Tibial nerve (tissue), 3 donors: ENCODE data around the gene ZEB1.

Experiments used
- CTCF ChIP-seq, 5 experiments: fragments of 200-600 bp in 3 of 5; fragments of 450-650 bp in 2 of 5; sonication (generic) in 3 of 5; IDR thresholded peaks; one replicate each; pipeline ENCODE4 v1.5.1; 2016 to 2019; ENCODE audit warnings: antibody characterized with exemption in 5 of 5, mild to moderate bottlenecking in 3 of 5, moderate library complexity in 2 of 5
- POLR2A ChIP-seq, 2 donors: fragments of 450-650 bp; IDR thresholded peaks; one replicate each; pipeline ENCODE4 v1.6.1; 2017; ENCODE audit warnings: antibody characterized with exemption in 2 of 2, mild to moderate bottlenecking in 2 of 2, moderate library complexity in 2 of 2

DNA sequence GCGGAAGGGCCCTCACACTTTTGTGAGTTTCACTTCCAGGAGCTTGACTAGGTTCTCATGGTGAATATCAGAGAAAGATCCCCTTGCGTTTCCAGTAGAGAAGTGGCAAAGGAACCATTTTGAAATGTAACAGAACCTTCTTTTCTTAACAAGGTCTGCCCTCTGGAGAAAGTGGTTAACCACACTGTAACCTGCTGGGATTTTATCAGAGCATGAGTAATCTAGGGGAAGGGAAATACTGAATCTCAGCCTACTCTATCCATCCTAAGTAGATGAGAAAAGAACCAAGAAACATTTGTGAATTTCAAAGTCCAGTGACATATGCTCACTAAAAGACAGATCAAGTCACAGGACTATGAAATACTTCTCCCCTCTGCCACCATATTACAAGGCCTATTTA, 235.5 kb downstream of the ZEB1 start:
- no peak for TF ChIP-seq CTCF (IDR thresholded peaks at IDR 0.05)
- no peak for TF ChIP-seq POLR2A (IDR thresholded peaks at IDR 0.05)
